A673 (cell line): ENCODE results near the gene AGAP1.

Experiments used
- CTCF ChIP-seq: fragments of 300-800, 200-600 bp; sonication (generic); conservative IDR thresholded peaks from 2 replicates; pipeline ENCODE4 v1.5.1; 2017; ENCODE audit warnings: low read depth, mild to moderate bottlenecking, antibody characterized with exemption, low read length, moderate library complexity, mixed read lengths
- EZH2 ChIP-seq: fragments of 200-600 bp; sonication (generic); IDR thresholded peaks from 2 replicates; pipeline ENCODE4 v1.6.1; 2017; ENCODE audit warnings: borderline replicate concordance, low read depth, mild to moderate bottlenecking, mixed read lengths, antibody characterized with exemption, low read length; ENCODE audit not compliant: poor library complexity, severe bottlenecking

- no peak for TF ChIP-seq CTCF
- no peak for TF ChIP-seq EZH2
Observed at GRCh38 chr2:235850771-235851551, 357.1 kb downstream of the AGAP1 start.
